Activated naive CD8-positive, alpha-beta T cell treated with anti-CD3 and anti-CD28 coated beads, Interleukin-2, amount 10 ng/mL, durations not matched to agents 7 days and 5 days (primary cell): ENCODE results near the gene KIAA0753. TPM values are rescaled to one million over a fixed set of nuclear protein-coding genes. Genes with fewer than 3 reads are reported as not detected.

ENCODE experiments used
- ATAC-seq: fragments of 150-1000 bp; cut with Tn5 transposase; one replicate; pipeline ENCODE4 v1.10.0; 2021; ENCODE audit warnings: low read depth, moderate library complexity
- POLR2A ChIA-PET: fragments of 350-600 bp; sonication (Branson Sonifier 250); formaldehyde crosslinking; loops from one replicate; lab custom pipeline; 2021; ENCODE audit warnings: antibody characterized with exemption; lab: Charles Lee
- DNase-seq: peaks from one replicate; pipeline ENCODE4 v3.0.0; 2021
- H3K27ac Mint-ChIP-seq: one replicate; pipeline ENCODE4 v1.8.0; 2022; ENCODE audit warnings: mild to moderate bottlenecking, mixed read lengths
- H3K27me3 Mint-ChIP-seq: one replicate; pipeline ENCODE4 v1.8.0; 2022; ENCODE audit warnings: mild to moderate bottlenecking, moderate library complexity, mixed read lengths
- H3K36me3 Mint-ChIP-seq: one replicate; pipeline ENCODE4 v1.8.0; 2021; ENCODE audit warnings: mild to moderate bottlenecking, mixed read lengths
- H3K4me1 Mint-ChIP-seq: one replicate; pipeline ENCODE4 v1.8.0; 2021; ENCODE audit warnings: mixed read lengths
- H3K4me3 Mint-ChIP-seq: one replicate; pipeline ENCODE4 v1.8.0; 2022; ENCODE audit warnings: mild to moderate bottlenecking, moderate library complexity, mixed read lengths
- H3K9me3 Mint-ChIP-seq: one replicate; pipeline ENCODE4 v1.8.0; 2021; ENCODE audit warnings: mixed read lengths
- total RNA-seq, 2 experiments: library from RNA; stranded (reverse); gene quantifications; one replicate each; pipeline ENCODE4 v1.2.3, GENCODE V29; 2021

Gene KIAA0753
- total RNA-seq, 2 experiments from 2014 or later, result 17.0 to 18.2 TPM

DNA sequence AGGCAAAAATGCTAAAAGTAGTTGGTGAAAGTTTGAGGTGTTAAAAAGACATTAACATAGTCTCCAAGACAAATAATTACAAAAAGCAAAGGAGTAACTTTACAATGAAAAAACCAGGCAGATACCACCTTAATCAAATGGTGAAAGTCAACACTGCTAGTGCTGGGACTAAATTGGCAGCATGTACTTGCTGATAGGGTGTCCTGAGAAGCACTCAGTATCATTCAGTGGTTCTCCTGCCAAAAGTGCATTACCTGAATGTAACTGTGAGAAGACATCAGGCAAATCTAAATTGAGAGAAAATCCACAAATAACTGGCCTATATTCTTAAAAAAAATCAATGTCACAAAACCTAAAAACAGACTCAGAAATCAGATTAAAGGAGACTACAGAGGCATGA is 8.0 kb downstream of the KIAA0753 start:
- Mint-ChIP-seq H3K4me1 (peaks cover 9% of the 10 kb centered on the region), H3K27ac (no peak overlapping the region), H3K27me3 (no peaks in the 10 kb centered on the region), H3K9me3 (no peaks in the 10 kb centered on the region), H3K4me3 (no peak overlapping the region), H3K36me3 (peaks cover 29% of the 10 kb centered on the region)
- DNase-seq (no peak), ATAC-seq (no peak)
- POLR2A ChIA-PET, result no interaction called here

DNA sequence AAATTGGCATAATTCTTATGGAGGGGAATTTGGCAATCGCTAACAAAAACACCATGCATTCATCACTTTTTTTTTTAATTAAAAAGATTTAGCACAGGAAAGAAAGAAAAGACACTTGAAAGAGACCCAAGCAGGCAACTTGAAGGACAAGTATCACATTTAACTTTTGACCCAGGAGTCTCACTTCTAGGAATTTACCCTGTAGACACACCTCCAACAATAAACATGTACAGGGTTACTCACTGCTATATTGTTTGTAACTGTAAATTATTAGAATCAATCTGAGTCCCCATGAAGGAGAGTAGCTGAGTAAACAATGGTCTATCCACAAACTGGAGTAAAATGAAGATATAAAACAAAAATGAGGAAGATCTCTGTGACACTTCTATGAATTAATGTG is 10.1 kb downstream of the KIAA0753 start:
- no peak overlapping the region for H3K4me3 Mint-ChIP-seq
- H3K27ac Mint-ChIP-seq, result no peak overlapping the region
- no peaks in the 10 kb centered on the region for H3K27me3 Mint-ChIP-seq
- peaks cover 7% of the 10 kb centered on the region for H3K4me1 Mint-ChIP-seq
- no peak for ATAC-seq
- no peaks in the 10 kb centered on the region for H3K9me3 Mint-ChIP-seq
- POLR2A ChIA-PET, result no interaction called here
- H3K36me3 Mint-ChIP-seq, result peaks cover 33% of the 10 kb centered on the region
- no peak for DNase-seq

DNA sequence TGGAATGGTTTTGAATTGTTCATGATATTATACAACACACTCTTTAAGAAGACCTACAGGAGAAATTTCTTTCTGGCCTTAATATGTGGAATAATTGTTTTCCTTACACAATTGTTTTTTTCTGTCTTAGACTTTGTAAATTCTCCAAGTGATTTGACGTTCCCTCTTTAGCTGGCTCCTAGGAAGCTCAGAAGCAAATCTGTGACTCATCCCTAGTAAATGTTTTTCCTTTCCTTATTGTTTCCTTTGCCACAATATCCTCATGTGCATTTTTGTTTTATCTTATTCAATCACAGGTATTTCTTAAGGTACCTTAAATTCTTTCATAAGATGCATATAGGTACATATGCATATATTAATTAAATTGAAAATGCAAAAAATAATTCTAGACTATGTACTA is 13.5 kb downstream of the KIAA0753 start:
- H3K4me1 Mint-ChIP-seq, result peaks cover 9% of the 10 kb centered on the region
- H3K4me3 Mint-ChIP-seq, result no peak overlapping the region
- H3K27ac Mint-ChIP-seq, result no peak overlapping the region
- H3K9me3 Mint-ChIP-seq, result no peaks in the 10 kb centered on the region
- no peaks in the 10 kb centered on the region for H3K27me3 Mint-ChIP-seq
- peaks cover 18% of the 10 kb centered on the region for H3K36me3 Mint-ChIP-seq
- POLR2A ChIA-PET, result no interaction called here
- no peak for ATAC-seq
- no peak for DNase-seq

DNA sequence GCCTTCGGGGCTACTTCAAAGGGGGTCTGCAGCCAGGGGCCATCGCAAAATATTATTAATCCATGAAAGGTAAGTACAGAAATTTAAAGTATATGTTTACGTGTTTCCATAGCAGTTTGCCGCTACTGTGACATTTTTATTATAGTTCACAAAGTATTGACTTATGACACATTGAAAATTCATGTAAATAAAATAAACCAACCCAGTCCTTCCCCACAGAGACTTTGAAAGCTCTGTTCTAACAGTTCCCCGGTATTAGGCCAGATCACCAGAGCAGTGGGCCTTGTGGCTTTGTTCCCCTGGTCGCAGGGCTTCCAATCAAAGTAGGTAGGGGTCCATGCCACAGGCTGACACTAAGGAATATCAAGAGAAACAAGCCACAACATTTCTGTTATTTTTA is 13.9 kb downstream of the KIAA0753 start:
- H3K4me3 Mint-ChIP-seq, result no peak overlapping the region
- no peak overlapping the region for H3K27ac Mint-ChIP-seq
- POLR2A ChIA-PET, result no interaction called here
- H3K36me3 Mint-ChIP-seq, result peaks cover 18% of the 10 kb centered on the region
- no peak for ATAC-seq
- peaks cover 9% of the 10 kb centered on the region for H3K4me1 Mint-ChIP-seq
- H3K27me3 Mint-ChIP-seq, result no peaks in the 10 kb centered on the region
- DNase-seq, result no peak
- H3K9me3 Mint-ChIP-seq, result no peaks in the 10 kb centered on the region

DNA sequence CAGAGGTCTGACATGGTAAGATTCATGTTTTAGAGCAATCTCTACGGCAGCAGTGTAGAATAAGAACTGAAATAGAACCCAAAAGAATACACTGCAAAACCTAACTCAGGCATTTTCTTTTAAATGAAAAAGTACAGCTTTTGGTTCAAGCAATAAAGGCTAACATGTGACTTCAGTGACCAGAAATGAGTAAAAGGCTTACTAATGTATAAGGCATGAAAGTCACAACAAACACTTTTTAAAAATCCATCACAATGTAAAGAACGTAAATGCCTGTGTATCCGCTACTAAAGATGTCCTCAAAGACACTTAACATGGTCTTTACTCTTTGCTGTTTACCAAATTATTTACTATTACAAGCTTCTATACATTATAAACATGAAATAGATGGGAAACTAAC is 16.6 kb downstream of the KIAA0753 start:
- POLR2A ChIA-PET, result no interaction called here
- no peak for ATAC-seq
- H3K4me1 Mint-ChIP-seq, result peaks cover 4% of the 10 kb centered on the region
- peaks cover 8% of the 10 kb centered on the region for H3K36me3 Mint-ChIP-seq
- H3K27me3 Mint-ChIP-seq, result no peaks in the 10 kb centered on the region
- no peak overlapping the region for H3K4me3 Mint-ChIP-seq
- no peaks in the 10 kb centered on the region for H3K9me3 Mint-ChIP-seq
- DNase-seq, result no peak
- no peak overlapping the region for H3K27ac Mint-ChIP-seq

DNA sequence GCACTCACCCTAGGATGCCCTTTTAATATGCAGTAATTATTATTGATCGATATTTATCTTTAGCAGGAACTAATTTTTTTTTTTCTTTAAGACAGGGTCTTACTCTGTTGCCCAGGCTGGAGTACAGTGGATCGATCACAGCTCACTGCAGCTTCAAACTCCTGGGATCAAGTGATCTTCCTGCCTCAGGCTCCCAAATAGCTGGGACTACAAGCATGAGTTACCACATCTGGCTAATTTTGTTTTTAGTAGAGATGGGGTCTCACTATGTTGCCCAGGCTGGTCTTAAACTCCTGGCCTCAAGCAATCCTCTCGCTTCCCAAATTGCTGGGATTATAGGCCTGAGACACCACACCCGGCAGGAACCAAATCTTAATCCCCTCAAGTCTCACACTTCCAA is 29.3 kb downstream of the KIAA0753 start:
- POLR2A ChIA-PET, result no interaction called here
- no peaks in the 10 kb centered on the region for H3K4me1 Mint-ChIP-seq
- no peak overlapping the region for H3K4me3 Mint-ChIP-seq
- ATAC-seq (no peak), DNase-seq (no peak)
- H3K9me3 Mint-ChIP-seq, result no peaks in the 10 kb centered on the region
- no peaks in the 10 kb centered on the region for H3K27me3 Mint-ChIP-seq
- peaks cover 16% of the 10 kb centered on the region for H3K36me3 Mint-ChIP-seq
- no peak overlapping the region for H3K27ac Mint-ChIP-seq

DNA sequence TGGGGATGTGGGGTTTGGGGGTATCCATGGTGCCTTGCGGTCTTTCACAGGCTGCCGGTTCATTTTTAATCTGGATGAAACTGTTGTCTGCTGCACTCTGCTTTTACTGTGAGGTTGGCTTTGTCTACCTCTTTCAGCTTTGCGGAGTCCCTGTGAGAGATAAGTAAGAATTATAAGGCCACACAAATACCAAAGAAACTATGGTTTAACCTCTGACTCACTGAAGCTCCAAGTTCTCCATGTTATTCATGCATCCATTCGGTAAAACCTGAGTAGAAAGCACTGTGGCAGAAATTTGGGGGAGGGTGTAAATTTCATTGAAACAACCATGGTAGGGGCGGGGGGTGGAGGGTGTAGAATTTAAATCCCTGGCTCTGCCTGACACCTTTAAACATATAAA is 30.5 kb downstream of the KIAA0753 start:
- no peak for DNase-seq
- Mint-ChIP-seq H3K27ac (no peak overlapping the region), H3K4me3 (no peak overlapping the region), H3K4me1 (no peaks in the 10 kb centered on the region), H3K36me3 (peaks cover 16% of the 10 kb centered on the region), H3K27me3 (no peaks in the 10 kb centered on the region), H3K9me3 (no peaks in the 10 kb centered on the region)
- POLR2A ChIA-PET, result no interaction called here
- no peak for ATAC-seq

DNA sequence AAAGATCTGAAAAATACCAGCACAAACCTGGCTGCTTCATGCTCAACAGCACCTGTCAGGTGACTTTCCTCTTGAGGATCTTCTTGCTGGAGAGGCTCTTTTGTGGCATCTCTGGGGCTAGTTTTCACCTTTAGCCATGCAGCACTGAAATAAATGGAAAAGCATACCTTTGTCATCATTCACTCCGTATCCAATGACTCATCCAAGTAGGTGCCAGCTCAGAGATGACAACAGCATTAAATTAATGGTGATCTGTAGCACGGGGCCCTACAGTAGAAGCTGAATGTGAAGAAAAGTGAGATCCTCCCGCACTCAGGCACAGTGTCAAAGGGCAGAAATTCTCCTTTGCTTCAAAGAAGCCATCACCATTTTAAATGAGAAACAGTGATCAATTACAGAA is 32.2 kb downstream of the KIAA0753 start:
- POLR2A ChIA-PET, result no interaction called here
- Mint-ChIP-seq H3K4me3 (no peak overlapping the region), H3K27ac (no peak overlapping the region), H3K27me3 (no peaks in the 10 kb centered on the region), H3K9me3 (no peaks in the 10 kb centered on the region), H3K36me3 (peaks cover 10% of the 10 kb centered on the region), H3K4me1 (no peaks in the 10 kb centered on the region)
- ATAC-seq (no peak), DNase-seq (no peak)

DNA sequence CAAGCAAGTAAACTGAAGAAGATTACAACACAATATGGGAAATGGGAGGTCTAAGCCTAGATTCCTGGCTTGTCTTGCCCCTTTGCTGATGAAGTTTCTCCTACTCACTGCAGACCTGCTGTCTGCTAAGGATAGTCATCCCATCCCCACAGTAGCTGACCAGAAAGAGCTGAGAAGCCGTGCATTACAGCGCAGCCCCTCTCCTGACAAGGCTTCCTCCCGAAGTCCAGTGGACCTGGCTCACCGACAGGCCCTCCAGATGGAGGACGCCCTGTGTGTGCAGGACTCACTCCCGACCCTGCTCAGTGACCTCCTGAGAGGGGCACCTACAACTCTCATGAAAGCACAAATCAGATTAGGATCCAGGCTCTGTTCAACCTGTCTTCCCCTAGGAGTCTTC is 35.4 kb downstream of the KIAA0753 start:
- no peaks in the 10 kb centered on the region for H3K27me3 Mint-ChIP-seq
- no peaks in the 10 kb centered on the region for H3K4me1 Mint-ChIP-seq
- H3K36me3 Mint-ChIP-seq, result peaks cover 12% of the 10 kb centered on the region
- H3K27ac Mint-ChIP-seq, result no peak overlapping the region
- H3K4me3 Mint-ChIP-seq, result no peak overlapping the region
- DNase-seq, result no peak
- POLR2A ChIA-PET, result no interaction called here
- ATAC-seq, result no peak
- no peaks in the 10 kb centered on the region for H3K9me3 Mint-ChIP-seq

DNA sequence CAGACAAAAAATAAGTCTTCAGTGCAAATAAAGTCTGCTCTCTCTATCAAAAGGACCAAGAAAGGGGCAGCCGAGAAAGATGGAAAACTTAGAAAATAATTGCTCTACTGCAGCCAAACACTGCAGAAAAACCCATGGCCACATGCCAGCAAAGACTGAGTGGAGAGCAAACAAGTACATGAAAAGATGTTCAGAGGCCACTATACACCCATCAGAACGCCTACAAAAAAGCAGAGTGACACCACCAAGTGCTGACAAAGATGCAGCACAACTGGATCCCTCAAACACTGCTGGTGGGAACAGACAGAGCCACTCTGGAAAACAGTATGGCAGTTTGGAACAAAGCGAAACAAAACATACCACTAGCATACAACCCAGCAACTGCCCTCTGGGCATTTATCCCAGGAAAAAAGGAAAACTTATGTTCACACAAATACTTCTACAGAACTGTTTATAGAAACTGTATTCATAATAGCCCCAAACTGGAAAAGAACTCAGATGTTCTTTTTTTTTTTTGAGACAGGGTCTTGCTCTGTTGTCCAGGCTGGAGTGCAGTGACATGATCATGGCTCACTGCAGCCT is 36.7 kb downstream of the KIAA0753 start:
- POLR2A ChIA-PET, result no interaction called here
- ATAC-seq, result no peak
- no peak for DNase-seq
- H3K4me1 Mint-ChIP-seq, result no peaks in the 10 kb centered on the region
- peaks cover 10% of the 10 kb centered on the region for H3K36me3 Mint-ChIP-seq
- H3K27ac Mint-ChIP-seq, result no peak overlapping the region
- no peaks in the 10 kb centered on the region for H3K9me3 Mint-ChIP-seq
- no peak overlapping the region for H3K4me3 Mint-ChIP-seq
- no peaks in the 10 kb centered on the region for H3K27me3 Mint-ChIP-seq

DNA sequence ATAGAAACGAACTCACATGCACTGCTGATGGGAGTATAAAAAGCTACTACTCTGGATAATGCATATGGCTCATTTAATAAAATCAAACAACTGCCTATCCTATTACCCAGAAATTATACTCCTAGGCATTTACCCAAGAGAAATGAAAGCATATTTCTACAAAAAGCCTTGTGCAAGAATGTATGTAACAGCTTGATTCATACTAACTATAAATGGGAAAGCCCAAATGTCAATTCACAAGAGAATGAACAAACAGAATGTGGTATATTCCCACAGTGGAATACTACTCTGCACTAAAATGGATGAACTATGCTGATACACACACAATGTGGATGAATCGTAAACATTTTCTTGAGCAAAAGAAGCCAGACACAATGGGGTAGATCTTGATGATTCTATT is 38.4 kb downstream of the KIAA0753 start:
- Mint-ChIP-seq H3K27ac (no peak overlapping the region), H3K36me3 (peaks cover 14% of the 10 kb centered on the region), H3K9me3 (no peaks in the 10 kb centered on the region), H3K4me1 (no peaks in the 10 kb centered on the region), H3K4me3 (no peak overlapping the region), H3K27me3 (no peaks in the 10 kb centered on the region)
- DNase-seq (no peak), ATAC-seq (no peak)
- POLR2A ChIA-PET, result no interaction called here

DNA sequence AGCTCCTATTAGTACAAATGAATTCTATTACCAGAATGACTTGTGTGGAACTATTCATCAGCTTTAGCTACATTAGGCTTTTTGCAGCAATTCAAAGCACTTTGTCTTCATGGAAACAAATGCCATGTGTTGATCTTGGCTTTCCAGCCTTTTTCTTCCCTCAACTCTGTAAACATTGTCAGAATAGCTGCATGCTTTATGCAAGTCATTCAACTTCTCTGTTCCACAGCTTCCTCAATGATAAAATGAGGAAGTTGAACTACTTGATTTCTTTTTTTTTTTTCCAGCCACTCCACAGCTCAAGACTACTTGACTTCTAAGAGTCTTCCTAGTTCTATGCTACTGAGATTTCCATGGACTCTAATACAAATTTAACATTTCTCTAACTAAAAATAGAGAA is 41.1 kb downstream of the KIAA0753 start:
- Mint-ChIP-seq H3K4me1 (no peaks in the 10 kb centered on the region), H3K27me3 (no peaks in the 10 kb centered on the region), H3K9me3 (no peaks in the 10 kb centered on the region), H3K36me3 (peaks cover 17% of the 10 kb centered on the region), H3K4me3 (no peak overlapping the region), H3K27ac (no peak overlapping the region)
- ATAC-seq (no peak), DNase-seq (no peak)
- POLR2A ChIA-PET, result no interaction called here

DNA sequence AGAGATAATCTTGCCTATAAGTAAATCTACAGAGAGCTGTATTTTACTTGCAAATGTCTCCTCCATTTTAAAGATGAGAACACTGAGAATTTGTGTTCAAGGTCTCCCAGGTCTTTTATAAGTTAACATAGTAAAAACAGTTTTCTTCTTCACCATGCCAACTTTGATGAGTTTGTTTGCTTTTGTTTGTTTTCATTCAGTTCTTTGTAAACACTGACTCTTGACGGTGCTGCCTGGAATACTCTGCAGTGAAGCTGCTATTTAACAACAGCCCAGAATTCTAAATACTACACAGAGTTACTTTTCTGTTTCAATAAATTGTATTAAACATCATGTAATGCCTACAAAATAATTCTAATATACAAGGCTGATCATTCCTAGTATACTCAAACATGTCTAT is 42.8 kb downstream of the KIAA0753 start:
- ATAC-seq (no peak), DNase-seq (no peak)
- peaks cover 1% of the 10 kb centered on the region for H3K4me1 Mint-ChIP-seq
- no peaks in the 10 kb centered on the region for H3K27me3 Mint-ChIP-seq
- peaks cover 25% of the 10 kb centered on the region for H3K36me3 Mint-ChIP-seq
- H3K27ac Mint-ChIP-seq, result no peak overlapping the region
- POLR2A ChIA-PET, result no interaction called here
- no peak overlapping the region for H3K4me3 Mint-ChIP-seq
- no peaks in the 10 kb centered on the region for H3K9me3 Mint-ChIP-seq

DNA sequence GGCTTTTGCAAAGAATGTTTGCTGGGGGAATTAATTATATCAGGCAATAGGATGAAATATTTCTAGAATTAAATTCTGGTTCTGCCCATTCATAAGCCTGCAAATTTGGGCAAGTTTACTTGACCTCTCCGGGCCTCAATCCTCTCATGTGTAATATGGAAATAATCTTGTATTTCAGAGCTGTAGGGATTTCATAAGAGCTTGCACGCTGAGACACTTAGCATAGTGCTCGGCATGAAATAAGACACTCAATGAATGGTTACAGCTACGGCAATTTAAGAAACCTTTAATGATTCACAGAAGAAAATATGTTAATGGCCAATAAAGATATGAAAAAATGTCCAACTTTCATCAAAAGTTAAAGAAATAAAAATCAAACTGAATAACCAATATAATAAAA is 43.6 kb downstream of the KIAA0753 start:
- H3K4me1 Mint-ChIP-seq, result peaks cover 7% of the 10 kb centered on the region
- H3K27ac Mint-ChIP-seq, result no peak overlapping the region
- DNase-seq, result no peak

DNA sequence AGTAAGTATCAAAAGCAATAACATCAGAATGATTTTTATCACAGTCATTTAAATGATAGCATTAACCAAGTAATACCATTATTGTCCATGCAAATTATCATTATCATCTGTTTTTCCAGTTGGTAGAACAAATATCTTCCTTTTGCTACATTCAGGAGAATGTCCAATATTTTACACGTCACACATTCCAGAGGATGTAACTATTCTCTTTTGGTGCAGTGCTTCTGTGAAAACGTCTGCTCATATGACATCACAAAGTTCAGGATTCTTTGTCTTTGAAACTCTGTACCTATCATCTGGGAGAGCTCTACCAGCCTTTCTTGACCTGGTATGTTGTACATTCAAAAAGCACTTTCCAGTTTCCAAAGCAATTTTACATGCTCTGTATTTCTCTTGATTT is 44.0 kb downstream of the KIAA0753 start:
- POLR2A ChIA-PET, result no interaction called here
- Mint-ChIP-seq H3K27me3 (no peaks in the 10 kb centered on the region), H3K27ac (no peak overlapping the region), H3K9me3 (no peaks in the 10 kb centered on the region), H3K4me1 (peaks cover 12% of the 10 kb centered on the region), H3K36me3 (peaks cover 36% of the 10 kb centered on the region), H3K4me3 (no peak overlapping the region)
- ATAC-seq (no peak), DNase-seq (no peak)

More for the DNA sequence above, 43.6 kb downstream of the KIAA0753 start:
- H3K27me3 Mint-ChIP-seq, result no peaks in the 10 kb centered on the region
- POLR2A ChIA-PET, result no interaction called here
- no peaks in the 10 kb centered on the region for H3K9me3 Mint-ChIP-seq
- H3K4me3 Mint-ChIP-seq, result no peak overlapping the region
- no peak for ATAC-seq
- H3K36me3 Mint-ChIP-seq, result peaks cover 32% of the 10 kb centered on the region
